ENCODE data around the gene RGS3. TPM values are rescaled to one million over a fixed set of nuclear protein-coding genes. Genes with fewer than 3 reads are reported as not detected.

The RGS3 gene
- total RNA-seq, 2 experiments from 2014 or later, result 51.0 to 51.5 TPM

DNA sequence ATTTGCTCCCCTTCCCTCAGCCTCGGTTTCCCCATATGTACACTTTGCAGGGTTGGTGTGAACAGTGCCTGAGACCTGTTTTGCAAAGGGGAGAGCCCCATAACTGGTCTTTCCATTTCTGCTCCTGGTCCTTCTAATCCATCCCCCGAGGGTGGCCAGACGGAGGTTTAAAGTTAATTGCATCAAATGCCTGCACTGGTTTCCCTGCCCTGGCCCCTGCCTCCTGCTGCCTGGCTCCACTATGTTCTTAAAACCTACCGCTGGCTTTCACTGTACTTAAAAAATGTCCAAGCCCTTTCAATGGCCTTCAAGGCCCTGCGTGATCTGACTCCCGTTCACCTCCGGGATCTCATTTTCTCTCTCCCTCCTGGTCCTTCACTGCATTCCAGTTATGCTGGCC, 183.0 kb downstream of the RGS3 start:
- intact Hi-C loops (cut with micrococcal nuclease), result no loop called here
- ChIA-PET POLR2A (no interaction called here), CTCF (interaction anchor here (1.3 to 2.7 kb wide), 2 partner anchors 9 to 11 kb away, joined by 3 to 8 read pairs; no protein-coding TSS in a partner anchor)
- Mint-ChIP-seq H3K9me3 (no peaks in the 10 kb centered on the region), H3K4me1 (ENCODE audit: low read depth) (no peaks in the 10 kb centered on the region), H3K4me3 (no peak overlapping the region), H3K27ac (no peak overlapping the region), H3K27me3 (peaks cover 5% of the 10 kb centered on the region), H3K36me3 (ENCODE audit: low read depth) (no peaks in the 10 kb centered on the region)
- ATAC-seq (no peak), DNase-seq (no peak)
- TF ChIP-seq, protein P1, sequence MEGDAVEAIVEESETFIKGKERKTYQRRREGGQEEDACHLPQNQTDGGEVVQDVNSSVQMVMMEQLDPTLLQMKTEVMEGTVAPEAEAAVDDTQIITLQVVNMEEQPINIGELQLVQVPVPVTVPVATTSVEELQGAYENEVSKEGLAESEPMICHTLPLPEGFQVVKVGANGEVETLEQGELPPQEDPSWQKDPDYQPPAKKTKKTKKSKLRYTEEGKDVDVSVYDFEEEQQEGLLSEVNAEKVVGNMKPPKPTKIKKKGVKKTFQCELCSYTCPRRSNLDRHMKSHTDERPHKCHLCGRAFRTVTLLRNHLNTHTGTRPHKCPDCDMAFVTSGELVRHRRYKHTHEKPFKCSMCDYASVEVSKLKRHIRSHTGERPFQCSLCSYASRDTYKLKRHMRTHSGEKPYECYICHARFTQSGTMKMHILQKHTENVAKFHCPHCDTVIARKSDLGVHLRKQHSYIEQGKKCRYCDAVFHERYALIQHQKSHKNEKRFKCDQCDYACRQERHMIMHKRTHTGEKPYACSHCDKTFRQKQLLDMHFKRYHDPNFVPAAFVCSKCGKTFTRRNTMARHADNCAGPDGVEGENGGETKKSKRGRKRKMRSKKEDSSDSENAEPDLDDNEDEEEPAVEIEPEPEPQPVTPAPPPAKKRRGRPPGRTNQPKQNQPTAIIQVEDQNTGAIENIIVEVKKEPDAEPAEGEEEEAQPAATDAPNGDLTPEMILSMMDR (IDR thresholded peaks at IDR 0.05), result no peak

Other genes starting within 250 kb of the RGS3 start
- 10 to 100 TPM; 32.5 to 33.7 TPM for gene FKBP15, start 242.4 kb upstream of the RGS3 start, total RNA-seq
- gene SLC31A1, start 242.2 kb upstream of the RGS3 start, total RNA-seq, result 10 to 100 TPM; 18.3 to 19.2 TPM
- 10 to 100 TPM; 28.0 to 30.4 TPM for gene CDC26, start 188.2 kb upstream of the RGS3 start, total RNA-seq
- gene PRPF4, start 188.1 kb upstream of the RGS3 start, total RNA-seq, result 10 to 100 TPM; 52.9 to 56.5 TPM
- gene RNF183, start 160.4 kb upstream of the RGS3 start, total RNA-seq, result under 1 TPM in 1 of 2 experiments, not detected in 1; 0.27 TPM
- 1 to 10 TPM; 1.3 to 1.4 TPM for gene WDR31, start 123.5 kb upstream of the RGS3 start, total RNA-seq
- gene BSPRY, start 114.2 kb upstream of the RGS3 start, total RNA-seq, result 1 to 10 TPM; 8.2 to 9.1 TPM
- 10 to 100 TPM; 11.6 to 13.3 TPM for gene HDHD3, start 86.7 kb upstream of the RGS3 start, total RNA-seq
- 10 to 100 TPM; 16.2 to 16.3 TPM for gene ALAD, start 62.4 kb upstream of the RGS3 start, total RNA-seq
- gene POLE3, start 53.1 kb upstream of the RGS3 start, total RNA-seq, result 10 to 100 TPM; 49.0 to 50.9 TPM
- gene C9orf43, start 53.0 kb upstream of the RGS3 start, total RNA-seq, result under 1 TPM; 0.74 to 0.83 TPM

Measured in activated CD8-positive, alpha-beta T cell treated with anti-CD3 and anti-CD28 coated beads for 36 hours (primary cell).